ENCODE results near the gene COG8.
A peak's percentile ranks its signal among the peaks of the same experiment; 100 is the strongest.

Gene COG8

GRCh38 chr16:69346683-69347082, 7.3 kb upstream of the COG8 start:
- DNase-seq (ENCODE audit: insufficient read length, low spot score) (no peak), FAIRE-seq (no peak)

GRCh38 chr16:69345923-69346322, 6.6 kb upstream of the COG8 start:
- FAIRE-seq, result no peak
- no peak for DNase-seq (ENCODE audit: insufficient read length, low spot score)

GRCh38 chr16:69344171-69344570, 4.8 kb upstream of the COG8 start:
- DNase-seq (ENCODE audit: insufficient read length, low spot score) (no peak), FAIRE-seq (no peak)

- FAIRE-seq, result no peak
- DNase-seq (ENCODE audit: insufficient read length, low spot score), result no peak
Observed at GRCh38 chr16:69340095-69340644, 806 bp upstream of the COG8 start.

- DNase-seq (ENCODE audit: insufficient read length, low spot score), result no peak
- FAIRE-seq, result no peak
Observed at GRCh38 chr16:69338557-69339288, 641 bp downstream of the COG8 start.

- DNase-seq (ENCODE audit: insufficient read length, low spot score) (no peak), FAIRE-seq (no peak)
Observed at GRCh38 chr16:69334696-69335095, 4.7 kb downstream of the COG8 start.

GRCh38 chr16:69330286-69331109, 8.9 kb downstream of the COG8 start, which contains the start of gene PDF:
TSS of gene PDF (minus strand) at chr16:69330588. CDS start at chr16:69330570, 18 bp downstream.
- DNase-seq (ENCODE audit: insufficient read length, low spot score) (peak; percentile 97), FAIRE-seq (peak; percentile 95)

- no peak for FAIRE-seq
- peak; percentile 30 for DNase-seq (ENCODE audit: insufficient read length, low spot score)
Observed at GRCh38 chr16:69329369-69330285, 9.7 kb downstream of the COG8 start.

- FAIRE-seq (no peak), DNase-seq (ENCODE audit: insufficient read length, low spot score) (no peak)
Observed at GRCh38 chr16:69328854-69329316, 10.5 kb downstream of the COG8 start.

GRCh38 chr16:69327585-69328310, 11.6 kb downstream of the COG8 start:
- FAIRE-seq (no peak), DNase-seq (ENCODE audit: insufficient read length, low spot score) (no peak)

GRCh38 chr16:69326172-69326873, 13.0 kb downstream of the COG8 start:
- DNase-seq (ENCODE audit: insufficient read length, low spot score), result no peak
- FAIRE-seq, result no peak

- DNase-seq (ENCODE audit: insufficient read length, low spot score), result no peak
- no peak for FAIRE-seq
Observed at GRCh38 chr16:69325784-69326171, 13.6 kb downstream of the COG8 start.

- DNase-seq (ENCODE audit: insufficient read length, low spot score) (no peak), FAIRE-seq (no peak)
Observed at GRCh38 chr16:69324585-69325253, 14.6 kb downstream of the COG8 start.

- DNase-seq (ENCODE audit: insufficient read length, low spot score), result no peak
- no peak for FAIRE-seq
Observed at GRCh38 chr16:69324013-69324531, 15.3 kb downstream of the COG8 start.

GRCh38 chr16:69323415-69323814, 15.9 kb downstream of the COG8 start:
- DNase-seq (ENCODE audit: insufficient read length, low spot score), result no peak
- no peak for FAIRE-seq

- no peak for DNase-seq (ENCODE audit: insufficient read length, low spot score)
- no peak for FAIRE-seq
Observed at GRCh38 chr16:69322343-69322742, 17.0 kb downstream of the COG8 start.

- FAIRE-seq, result no peak
Observed at GRCh38 chr16:69321080-69321479, 18.3 kb downstream of the COG8 start.

GRCh38 chr16:69320740-69321073, 18.7 kb downstream of the COG8 start:
- FAIRE-seq (no peak), DNase-seq (ENCODE audit: insufficient read length, low spot score) (no peak)

More at GRCh38 chr16:69321080-69321479, 18.3 kb downstream of the COG8 start:
- DNase-seq (ENCODE audit: insufficient read length, low spot score), result no peak

All from HTR-8/SVneo (cell line).